ENCODE measurements around the gene RLN3. TPM values are rescaled to one million over a fixed set of nuclear protein-coding genes. Genes with fewer than 3 reads are reported as not detected.

RLN3 gene
- total RNA-seq, 1 donor from 2014 or later, result not detected

- Mint-ChIP-seq H3K27ac (ENCODE audit: unreplicated experiment) (no peak within 1 kb of the TSS), H3K4me1 (ENCODE audit: low read depth) (peaks cover 11% of the 10 kb centered on the region), H3K36me3 (ENCODE audit: low read depth) (no peaks in the 10 kb centered on the region), H3K27me3 (ENCODE audit: low read depth) (peaks cover 3% of the 10 kb centered on the region), H3K4me3 (ENCODE audit: unreplicated experiment) (no peak within 1 kb of the TSS), H3K9me3 (ENCODE audit: low read depth) (no peaks in the 10 kb centered on the region)
- TF ChIP-seq CTCF (IDR thresholded peaks at IDR 0.05), result no peak
- DNase-seq (ENCODE audit: low spot score), result no peak
Observed at GRCh38 chr19:14061751-14062557, 34.0 kb downstream of the RLN3 start, which contains the start of gene PALM3. Gene PALM3, minus strand, starts transcription at chr19:14062076. Its CDS starts 96 bp downstream, at chr19:14061980.

- H3K9me3 Mint-ChIP-seq (ENCODE audit: low read depth), result no peaks in the 10 kb centered on the region
- TF ChIP-seq CTCF (IDR thresholded peaks at IDR 0.05), result no peak
- peaks cover 3% of the 10 kb centered on the region for H3K27me3 Mint-ChIP-seq (ENCODE audit: low read depth)
Observed at GRCh38 chr19:14062558-14062855, 34.6 kb downstream of the RLN3 start.

GRCh38 chr19:14063105-14063504 is 35.2 kb downstream of the RLN3 start:
- peaks cover 3% of the 10 kb centered on the region for H3K27me3 Mint-ChIP-seq (ENCODE audit: low read depth)
- TF ChIP-seq CTCF (IDR thresholded peaks at IDR 0.05), result no peak
- no peak for DNase-seq (ENCODE audit: low spot score)
- H3K27ac Mint-ChIP-seq (ENCODE audit: unreplicated experiment), result no peak overlapping the region
- peaks cover 6% of the 10 kb centered on the region for H3K4me1 Mint-ChIP-seq (ENCODE audit: low read depth)
- no peaks in the 10 kb centered on the region for H3K9me3 Mint-ChIP-seq (ENCODE audit: low read depth)
- H3K4me3 Mint-ChIP-seq (ENCODE audit: unreplicated experiment), result no peak overlapping the region
- H3K36me3 Mint-ChIP-seq (ENCODE audit: low read depth), result no peaks in the 10 kb centered on the region

More at GRCh38 chr19:14062558-14062855, 34.6 kb downstream of the RLN3 start:
- no peak overlapping the region for H3K4me3 Mint-ChIP-seq (ENCODE audit: unreplicated experiment)
- H3K36me3 Mint-ChIP-seq (ENCODE audit: low read depth), result no peaks in the 10 kb centered on the region
- no peak for DNase-seq (ENCODE audit: low spot score)
- H3K27ac Mint-ChIP-seq (ENCODE audit: unreplicated experiment), result no peak overlapping the region
- H3K4me1 Mint-ChIP-seq (ENCODE audit: low read depth), result peaks cover 11% of the 10 kb centered on the region

GRCh38 chr19:14066134-14066533 is 38.2 kb downstream of the RLN3 start:
- Mint-ChIP-seq H3K4me1 (ENCODE audit: low read depth) (no peaks in the 10 kb centered on the region), H3K9me3 (ENCODE audit: low read depth) (no peaks in the 10 kb centered on the region), H3K36me3 (ENCODE audit: low read depth) (no peaks in the 10 kb centered on the region), H3K27me3 (ENCODE audit: low read depth) (no peaks in the 10 kb centered on the region), H3K27ac (ENCODE audit: unreplicated experiment) (no peak overlapping the region), H3K4me3 (ENCODE audit: unreplicated experiment) (no peak overlapping the region)
- no peak for DNase-seq (ENCODE audit: low spot score)
- TF ChIP-seq CTCF (IDR thresholded peaks at IDR 0.05), result no peak

GRCh38 chr19:14070268-14071050 is 42.5 kb downstream of the RLN3 start:
- DNase-seq (ENCODE audit: low spot score), result no peak
- peaks cover 17% of the 10 kb centered on the region for H3K4me1 Mint-ChIP-seq (ENCODE audit: low read depth)
- no peaks in the 10 kb centered on the region for H3K36me3 Mint-ChIP-seq (ENCODE audit: low read depth)
- no peaks in the 10 kb centered on the region for H3K9me3 Mint-ChIP-seq (ENCODE audit: low read depth)
- no peak for TF ChIP-seq CTCF (IDR thresholded peaks at IDR 0.05)
- H3K27ac Mint-ChIP-seq (ENCODE audit: unreplicated experiment), result no peak overlapping the region
- H3K27me3 Mint-ChIP-seq (ENCODE audit: low read depth), result no peaks in the 10 kb centered on the region
- no peak overlapping the region for H3K4me3 Mint-ChIP-seq (ENCODE audit: unreplicated experiment)

Measured in chondrocyte (in vitro differentiated cells).